IMR-90 (cell line): Measurements from ENCODE around the gene ISG20L2. TPM values are rescaled to one million over a fixed set of nuclear protein-coding genes. Genes with fewer than 3 reads are reported as not detected.

ENCODE experiments used
- ATAC-seq: fragments of 200-7000 bp; cut with Tn5 transposase; 2 replicates; pipeline ENCODE4 v1.9.1; 2020; ENCODE audit warnings: low read depth, mild to moderate bottlenecking, moderate library complexity
- BruUV-seq: library from RNA; stranded (reverse); fragments of 400-500 nt; replicated peaks from 2 replicates; lab custom pipeline; 2021; lab: Mats Ljungman, UMichigan
- CTCF ChIA-PET: fragments of 300-600 bp; formaldehyde crosslinking; extraction: SDS; loops from one replicate; lab custom pipeline; 2021; ENCODE audit warnings: antibody characterized with exemption; lab: Yijun Ruan, JAX
- POLR2A ChIA-PET: fragments of 300-600 bp; sonication (Branson Sonifier 250); formaldehyde crosslinking; loops from one replicate; lab custom pipeline; 2022; ENCODE audit warnings: antibody characterized with exemption; ENCODE audit not compliant: unreplicated experiment; lab: Charles Lee
- DNase-seq: peaks from one replicate; pipeline ENCODE4 v3.0.0; 2013
- H2AFZ ChIP-seq: replicated peaks from 2 replicates; pipeline ENCODE3; 2013; ENCODE audit warnings: low read length, mild to moderate bottlenecking; ENCODE audit not compliant: poor library complexity
- H2AK5ac ChIP-seq: 2 replicates; pipeline ENCODE4 v1.6.1; 2013; ENCODE audit warnings: low read depth, low read length, inconsistent platforms
- H2AK9ac ChIP-seq: replicated peaks from 2 replicates; pipeline ENCODE3; 2013; ENCODE audit warnings: mild to moderate bottlenecking, low read depth, low read length, moderate library complexity; ENCODE audit not compliant: poor library complexity
- H2BK120ac ChIP-seq: 2 replicates; pipeline ENCODE4 v1.6.1; 2013; ENCODE audit warnings: low read depth, low read length, inconsistent platforms
- H2BK15ac ChIP-seq: 3 replicates; pipeline ENCODE4 v1.6.1; 2013; ENCODE audit warnings: low read depth, low read length, inconsistent platforms
- H2BK20ac ChIP-seq: 2 replicates; pipeline ENCODE4 v1.6.1; 2013; ENCODE audit warnings: low read depth, mild to moderate bottlenecking, inconsistent platforms, low read length, moderate library complexity
- H2BK5ac ChIP-seq: 2 replicates; pipeline ENCODE4 v1.6.1; 2013; ENCODE audit warnings: mild to moderate bottlenecking, low read depth, low read length, inconsistent platforms; ENCODE audit not compliant: poor library complexity, severe bottlenecking
- H3K14ac ChIP-seq: replicated peaks from 2 replicates; pipeline ENCODE4 v1.6.1; 2013; ENCODE audit warnings: low read depth, low read length, inconsistent platforms
- H3K18ac ChIP-seq: 2 replicates; pipeline ENCODE4 v1.6.1; 2013; ENCODE audit warnings: low read depth, low read length, control low read depth
- H3K23ac ChIP-seq: 2 replicates; pipeline ENCODE4 v1.6.1; 2013; ENCODE audit warnings: low read depth, low read length, inconsistent platforms
- H3K27ac ChIP-seq: 2 replicates; pipeline ENCODE4 v1.5.1; 2013; ENCODE audit warnings: mild to moderate bottlenecking, control low read depth, low read length; ENCODE audit not compliant: insufficient read depth
- H3K27me3 ChIP-seq: 2 replicates; pipeline ENCODE4 v1.6.1; 2013; ENCODE audit warnings: low read length; ENCODE audit not compliant: control insufficient read depth, insufficient read depth
- H3K36me3 ChIP-seq: 2 replicates; pipeline ENCODE4 v1.6.1; 2013; ENCODE audit warnings: low read length, mixed read lengths; ENCODE audit not compliant: control insufficient read depth, insufficient read depth
- H3K4ac ChIP-seq: 2 replicates; pipeline ENCODE4 v1.6.1; 2013; ENCODE audit warnings: low read depth, low read length, inconsistent platforms
- H3K4me1 ChIP-seq: 2 replicates; pipeline ENCODE4 v1.6.1; 2013; ENCODE audit warnings: low read length, mixed read lengths; ENCODE audit not compliant: control insufficient read depth, insufficient read depth
- H3K4me2 ChIP-seq: 2 replicates; pipeline ENCODE4 v1.6.1; 2013; ENCODE audit warnings: low read depth, mild to moderate bottlenecking, control low read depth, low read length, moderate library complexity
- H3K4me3 ChIP-seq: 2 replicates; pipeline ENCODE4 v1.5.1; 2013; ENCODE audit warnings: low read depth, mild to moderate bottlenecking, control low read depth, low read length, moderate library complexity; ENCODE audit not compliant: insufficient read depth
- H3K56ac ChIP-seq: 2 replicates; pipeline ENCODE4 v1.6.1; 2013; ENCODE audit warnings: low read length, inconsistent platforms; ENCODE audit not compliant: insufficient read depth; ENCODE audit errors: extremely low read depth
- H3K79me1 ChIP-seq, 2 experiments: 2 replicates each; pipeline ENCODE4 v1.6.1; 2013; ENCODE audit warnings: low read length in 2 of 2, inconsistent platforms in 1 of 2, low read depth in 1 of 2
- H3K9ac ChIP-seq: 2 replicates; pipeline ENCODE4 v1.6.1; 2013; ENCODE audit warnings: low read depth, low read length, control low read depth
- H3K9me1 ChIP-seq: 2 replicates; pipeline ENCODE4 v1.6.1; 2013; ENCODE audit warnings: low read length, inconsistent platforms; ENCODE audit not compliant: insufficient read depth
- H3K9me3 ChIP-seq: 2 replicates; pipeline ENCODE4 v1.6.1; 2013; ENCODE audit warnings: low read length; ENCODE audit not compliant: control insufficient read depth, insufficient read depth
- H4K20me1 ChIP-seq: 2 replicates; pipeline ENCODE4 v1.6.1; 2013; ENCODE audit warnings: low read length, inconsistent platforms; ENCODE audit not compliant: insufficient read depth
- H4K5ac ChIP-seq: 2 replicates; pipeline ENCODE4 v1.6.1; 2013; ENCODE audit warnings: mild to moderate bottlenecking, low read depth, low read length, control low read depth
- H4K8ac ChIP-seq, 2 experiments: 2 replicates each; pipeline ENCODE4 v1.6.1; 2013; ENCODE audit warnings: low read depth in 2 of 2, low read length in 2 of 2, control low read depth in 1 of 2, inconsistent platforms in 1 of 2
- H4K91ac ChIP-seq: 2 replicates; pipeline ENCODE4 v1.6.1; 2013; ENCODE audit warnings: low read depth, low read length, inconsistent platforms; ENCODE audit not compliant: insufficient read depth
- BHLHE40 ChIP-seq: fragments of 150-350 bp; IDR thresholded peaks from 2 replicates; pipeline ENCODE4 v1.6.1; 2016; ENCODE audit warnings: mild to moderate bottlenecking, low read depth, low read length
- CEBPB ChIP-seq: IDR thresholded peaks from 2 replicates; pipeline ENCODE4 v1.6.1; 2012; ENCODE audit warnings: low read depth, low read length, improper control_type of control experiment
- CHD1 ChIP-seq: IDR thresholded peaks from 2 replicates; pipeline ENCODE4 v1.6.1; 2012; ENCODE audit warnings: low read depth, low read length, improper control_type of control experiment
- MAZ ChIP-seq: IDR thresholded peaks from 2 replicates; pipeline ENCODE4 v1.6.1; 2012; ENCODE audit warnings: low read depth, mild to moderate bottlenecking, low read length, improper control_type of control experiment, moderate library complexity, borderline replicate concordance
- MXI1 ChIP-seq: IDR thresholded peaks from 2 replicates; pipeline ENCODE4 v1.6.1; 2012; ENCODE audit warnings: low read depth, mild to moderate bottlenecking, low read length, moderate library complexity, borderline replicate concordance
- NFE2L2 ChIP-seq: fragments of 150-350 bp; IDR thresholded peaks from 2 replicates; pipeline ENCODE4 v1.6.1; 2016; ENCODE audit warnings: low read depth, mild to moderate bottlenecking, low read length
- POLR2A ChIP-seq: IDR thresholded peaks from 2 replicates; pipeline ENCODE4 v1.6.1; 2012; ENCODE audit warnings: mild to moderate bottlenecking, low read depth, low read length
- RAD21 ChIP-seq: IDR thresholded peaks from 2 replicates; pipeline ENCODE4 v1.6.1; 2012; ENCODE audit warnings: low read length, improper control_type of control experiment
- RCOR1 ChIP-seq: IDR thresholded peaks from 2 replicates; pipeline ENCODE4 v1.6.1; 2012; ENCODE audit warnings: mild to moderate bottlenecking, low read length, improper control_type of control experiment; ENCODE audit not compliant: insufficient replicate concordance
- SMC3 ChIP-seq: fragments of 150-350 bp; IDR thresholded peaks from 2 replicates; pipeline ENCODE4 v1.6.1; 2016; ENCODE audit warnings: low read depth, mild to moderate bottlenecking, antibody characterized with exemption, low read length, moderate library complexity
- WGBS, 2 experiments: methylation state at CpG; one replicate each; pipeline versions ENCODE4 v1.1.5 to v1.1.7; 2013; ENCODE audit warnings: missing lambda C conversion rate in 2 of 2; ENCODE audit not compliant: insufficient read length in 1 of 2; ENCODE audit errors: extremely low coverage in 2 of 2; 5-methylcytosine and 5-hydroxymethylcytosine counted together
- dilution Hi-C: fragments of 300-500 bp; cut with HindIII; formaldehyde crosslinking; loops from one replicate; pipeline ENCODE4 v1.14.3; 2018; ENCODE audit warnings: low sequenced_read_pairs; ENCODE audit not compliant: unreplicated experiment
- in situ Hi-C: fragments of 300-500 bp; cut with MboI; formaldehyde crosslinking; loops from 3 replicates; pipeline ENCODE4 v1.14.3; 2019; ENCODE audit warnings: low sequenced_read_pairs, inconsistent platforms, mixed read lengths
- intact Hi-C: fragments of 100-400 bp; cut with micrococcal nuclease; formaldehyde crosslinking; loops from 2 replicates; pipeline ENCODE4 v1.10.0; 2022
- polyA plus RNA-seq, 3 experiments: library from polyadenylated mRNA; depleted of rRNA; stranded (reverse); fragments of >200 nt; gene quantifications; 2 replicates each; pipeline ENCODE4 v1.2.3, GENCODE V29; 2012; ENCODE audit warnings: low replicate concordance in 1 of 3
- total RNA-seq: library from RNA; depleted of rRNA; stranded (reverse); fragments of >200 nt; gene quantifications from 2 replicates; pipeline ENCODE4 v1.2.3, GENCODE V29; 2012
- TF ChIP-seq, protein P1 (sequence below): fragments of 150-350 bp; IDR thresholded peaks from 2 replicates; pipeline ENCODE4 v1.6.1; 2016; ENCODE audit warnings: low read depth, mild to moderate bottlenecking, low read length, moderate library complexity, borderline replicate concordance
- TF ChIP-seq, protein P2 (sequence below): fragments of 150-350 bp; IDR thresholded peaks from 2 replicates; pipeline ENCODE4 v1.6.1; 2017; ENCODE audit warnings: mild to moderate bottlenecking, antibody characterized with exemption, low read length, low read depth
- TF ChIP-seq, protein P3 (sequence below): conservative IDR thresholded peaks from 2 replicates; pipeline ENCODE4 v1.5.1; 2012; ENCODE audit warnings: mild to moderate bottlenecking, low read depth, low read length, improper control_type of control experiment

The ISG20L2 gene
- total and polyA plus RNA-seq, 2 of the 4 experiments (the other 2 are of a cell fraction), result 17.0 to 27.3 TPM

DNA sequence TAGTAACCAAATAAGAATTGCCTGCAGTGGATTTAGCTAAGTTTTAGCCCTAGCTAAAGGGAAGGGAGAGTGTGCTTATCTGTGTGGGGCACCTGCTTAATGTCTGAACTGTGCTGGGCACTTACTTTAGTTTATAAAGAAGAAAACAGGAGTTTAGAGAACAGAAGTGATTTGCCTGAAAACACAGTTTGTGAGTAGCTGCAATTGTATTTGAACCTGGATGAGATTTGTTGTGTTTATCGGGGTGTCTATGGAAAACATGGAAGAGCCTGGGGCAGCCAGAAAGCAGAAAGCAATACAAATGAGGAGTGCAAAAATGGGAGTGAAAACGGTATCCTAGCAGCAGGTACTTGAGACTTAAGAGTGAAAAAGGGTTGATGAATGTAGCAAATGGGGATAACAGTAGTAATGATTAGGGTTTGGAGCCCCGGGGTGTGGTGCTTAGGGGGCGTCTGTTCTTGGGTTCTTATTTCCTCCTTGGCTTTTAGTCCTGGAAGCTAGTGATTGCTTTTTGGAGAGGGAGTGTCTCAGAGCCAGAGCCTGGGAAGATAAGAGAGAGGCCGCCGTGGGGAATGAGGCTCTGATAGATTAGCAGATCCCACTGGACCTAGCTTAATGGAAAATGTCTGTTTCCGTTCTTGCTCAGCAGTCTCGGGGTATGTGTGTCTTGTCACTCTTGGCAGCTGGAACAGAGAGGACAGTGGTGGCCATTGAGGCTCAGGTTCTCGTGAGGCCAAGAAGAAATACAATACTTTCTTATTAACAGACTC lies 44.3 kb upstream of the ISG20L2 start (continued):
- TF ChIP-seq CEBPB, result no peak

DNA sequence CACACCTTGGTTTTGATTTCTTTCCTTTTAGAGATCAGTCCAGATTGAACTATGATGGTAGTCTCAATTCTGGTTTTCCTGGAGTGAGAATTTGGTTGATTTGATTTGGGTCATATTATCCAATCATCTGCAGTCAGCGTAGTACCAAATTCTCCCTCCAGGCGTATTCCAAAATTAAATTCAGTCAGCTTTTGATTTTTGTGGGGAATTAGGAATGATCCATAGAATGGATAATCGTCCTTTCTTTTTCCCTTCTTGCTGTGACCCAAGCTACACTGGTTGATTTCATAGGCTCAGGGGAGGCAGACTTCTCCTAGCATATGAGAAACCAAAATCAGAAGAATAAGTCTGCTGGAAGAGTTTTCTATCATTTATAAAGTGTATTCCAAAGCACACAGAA lies 43.7 kb upstream of the ISG20L2 start:
- Histone ChIP-seq H3K4me1 (peaks cover 3% of the 10 kb centered on the region), H3K9ac (no peak overlapping the region), H2AK9ac (no peak overlapping the region), H3K23ac (no peak overlapping the region), H2AFZ (no peak overlapping the region), H3K36me3 (peaks cover 2% of the 10 kb centered on the region; the same call in 1 of the 2 replicates), H3K56ac (no peak overlapping the region), H3K27me3 (no peaks in the 10 kb centered on the region), H3K14ac (no peak overlapping the region), H2BK20ac (no peak overlapping the region), H2BK120ac (no peak overlapping the region), H4K91ac (no peak overlapping the region), H4K20me1 (peaks cover 72% of the 10 kb centered on the region), H3K4me2 (no peak overlapping the region), H3K4ac (no peak overlapping the region), H2AK5ac (no peak overlapping the region), H3K18ac (no peak overlapping the region), H3K9me1 (peaks cover 13% of the 10 kb centered on the region), H3K79me1 (peaks cover 12 to 73% of the 10 kb centered on the region in 2 experiments), H3K9me3 (no peaks in the 10 kb centered on the region), H2BK5ac (no peak overlapping the region), H3K27ac (no peak overlapping the region), H4K8ac (no peak overlapping the region), H2BK15ac (no peak overlapping the region), H3K4me3 (no peak overlapping the region), H4K5ac (no peak overlapping the region)
- dilution Hi-C loops (no loop called here), intact Hi-C loops (no loop called here), in situ Hi-C loops (no loop called here)
- ATAC-seq (no peak), DNase-seq (no peak)
- CTCF ChIA-PET, result interaction anchor here (0.7 to 2.1 kb wide), 2 partner anchors 9 to 86 kb away, joined by 3 to 6 read pairs; no protein-coding TSS in a partner anchor
- no CpG with 5 or more reads among the region's 3 CpGs for WGBS, 2 experiments
- no TSS peak for BruUV-seq
- POLR2A ChIA-PET, result no interaction called here
- TF ChIP-seq RAD21 (no peak), MAZ (no peak), SMC3 (no peak), BHLHE40 (no peak), MXI1 (no peak), CHD1 (no peak), RCOR1 (no peak), CEBPB (no peak), NFE2L2 (no peak), POLR2A (no peak)
- TF ChIP-seq, protein P1, sequence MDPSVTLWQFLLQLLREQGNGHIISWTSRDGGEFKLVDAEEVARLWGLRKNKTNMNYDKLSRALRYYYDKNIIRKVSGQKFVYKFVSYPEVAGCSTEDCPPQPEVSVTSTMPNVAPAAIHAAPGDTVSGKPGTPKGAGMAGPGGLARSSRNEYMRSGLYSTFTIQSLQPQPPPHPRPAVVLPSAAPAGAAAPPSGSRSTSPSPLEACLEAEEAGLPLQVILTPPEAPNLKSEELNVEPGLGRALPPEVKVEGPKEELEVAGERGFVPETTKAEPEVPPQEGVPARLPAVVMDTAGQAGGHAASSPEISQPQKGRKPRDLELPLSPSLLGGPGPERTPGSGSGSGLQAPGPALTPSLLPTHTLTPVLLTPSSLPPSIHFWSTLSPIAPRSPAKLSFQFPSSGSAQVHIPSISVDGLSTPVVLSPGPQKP, result no peak
- TF ChIP-seq, protein P2, sequence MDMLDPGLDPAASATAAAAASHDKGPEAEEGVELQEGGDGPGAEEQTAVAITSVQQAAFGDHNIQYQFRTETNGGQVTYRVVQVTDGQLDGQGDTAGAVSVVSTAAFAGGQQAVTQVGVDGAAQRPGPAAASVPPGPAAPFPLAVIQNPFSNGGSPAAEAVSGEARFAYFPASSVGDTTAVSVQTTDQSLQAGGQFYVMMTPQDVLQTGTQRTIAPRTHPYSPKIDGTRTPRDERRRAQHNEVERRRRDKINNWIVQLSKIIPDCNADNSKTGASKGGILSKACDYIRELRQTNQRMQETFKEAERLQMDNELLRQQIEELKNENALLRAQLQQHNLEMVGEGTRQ, result no peak
- TF ChIP-seq, protein P3, sequence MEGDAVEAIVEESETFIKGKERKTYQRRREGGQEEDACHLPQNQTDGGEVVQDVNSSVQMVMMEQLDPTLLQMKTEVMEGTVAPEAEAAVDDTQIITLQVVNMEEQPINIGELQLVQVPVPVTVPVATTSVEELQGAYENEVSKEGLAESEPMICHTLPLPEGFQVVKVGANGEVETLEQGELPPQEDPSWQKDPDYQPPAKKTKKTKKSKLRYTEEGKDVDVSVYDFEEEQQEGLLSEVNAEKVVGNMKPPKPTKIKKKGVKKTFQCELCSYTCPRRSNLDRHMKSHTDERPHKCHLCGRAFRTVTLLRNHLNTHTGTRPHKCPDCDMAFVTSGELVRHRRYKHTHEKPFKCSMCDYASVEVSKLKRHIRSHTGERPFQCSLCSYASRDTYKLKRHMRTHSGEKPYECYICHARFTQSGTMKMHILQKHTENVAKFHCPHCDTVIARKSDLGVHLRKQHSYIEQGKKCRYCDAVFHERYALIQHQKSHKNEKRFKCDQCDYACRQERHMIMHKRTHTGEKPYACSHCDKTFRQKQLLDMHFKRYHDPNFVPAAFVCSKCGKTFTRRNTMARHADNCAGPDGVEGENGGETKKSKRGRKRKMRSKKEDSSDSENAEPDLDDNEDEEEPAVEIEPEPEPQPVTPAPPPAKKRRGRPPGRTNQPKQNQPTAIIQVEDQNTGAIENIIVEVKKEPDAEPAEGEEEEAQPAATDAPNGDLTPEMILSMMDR, result no peak
